Osteoblast (primary cell): ENCODE results near the gene MET. TPM values are rescaled to one million over a fixed set of nuclear protein-coding genes. Genes with fewer than 3 reads are reported as not detected.
A peak's percentile ranks its signal among the peaks of the same experiment; 100 is the strongest.

Experiments used
- DNase-seq: peaks from one replicate; pipeline ENCODE4 v3.0.0; 2011; ENCODE audit warnings: low spot score, mixed read lengths; ENCODE audit not compliant: insufficient read length; ENCODE audit errors: missing footprints
- H2AFZ ChIP-seq: 2 replicates; pipeline ENCODE4 v1.6.0; 2011; ENCODE audit warnings: mild to moderate bottlenecking, low read length
- H3K27ac ChIP-seq: 2 replicates; pipeline ENCODE4 v1.5.1; 2011; ENCODE audit warnings: mild to moderate bottlenecking, low read depth, low read length, moderate library complexity
- H3K27me3 ChIP-seq: 2 replicates; pipeline ENCODE4 v1.6.0; 2012; ENCODE audit warnings: mild to moderate bottlenecking, control low read depth, inconsistent platforms, low read length, moderate library complexity; ENCODE audit not compliant: insufficient read depth
- H3K36me3 ChIP-seq: 2 replicates; pipeline ENCODE4 v1.5.1; 2011; ENCODE audit warnings: mild to moderate bottlenecking, low read length, control low read depth, moderate library complexity; ENCODE audit not compliant: insufficient read depth
- H3K4me1 ChIP-seq: 2 replicates; pipeline ENCODE4 v1.5.1; 2011; ENCODE audit warnings: mild to moderate bottlenecking, low read length, control low read depth, moderate library complexity; ENCODE audit not compliant: insufficient read depth
- H3K4me2 ChIP-seq: 2 replicates; pipeline ENCODE4 v1.6.0; 2011; ENCODE audit warnings: mild to moderate bottlenecking, low read length; ENCODE audit not compliant: insufficient read depth
- H3K4me3 ChIP-seq: fragments of 200-600 bp; sonication (generic); 3 replicates; pipeline ENCODE4 v1.5.1; 2012; ENCODE audit warnings: mild to moderate bottlenecking, low read length, inconsistent platforms; ENCODE audit not compliant: insufficient read depth
- H3K79me2 ChIP-seq: 2 replicates; pipeline ENCODE4 v1.6.0; 2012; ENCODE audit warnings: mild to moderate bottlenecking, low read length, control low read depth, inconsistent platforms; ENCODE audit not compliant: insufficient read depth
- H3K9me3 ChIP-seq: 2 replicates; pipeline ENCODE4 v1.5.1; 2011; ENCODE audit warnings: low read depth, low read length, control low read depth
- H4K20me1 ChIP-seq: 2 replicates; pipeline ENCODE4 v1.6.0; 2012; ENCODE audit warnings: mild to moderate bottlenecking, low read length, control low read depth; ENCODE audit not compliant: insufficient read depth
- total RNA-seq: library from RNA; depleted of rRNA; stranded (reverse); fragments of >200 nt; gene quantifications from 2 replicates; pipeline ENCODE4 v1.2.3, GENCODE V29; 2012
- TF ChIP-seq, protein P1 (sequence below): IDR thresholded peaks from 2 replicates; pipeline ENCODE4 v1.5.1; 2011; ENCODE audit warnings: mild to moderate bottlenecking, low read depth, low read length, moderate library complexity; ENCODE audit errors: extremely low read depth

The MET gene
- total RNA-seq, 1 donor, result 55.0 TPM

DNA sequence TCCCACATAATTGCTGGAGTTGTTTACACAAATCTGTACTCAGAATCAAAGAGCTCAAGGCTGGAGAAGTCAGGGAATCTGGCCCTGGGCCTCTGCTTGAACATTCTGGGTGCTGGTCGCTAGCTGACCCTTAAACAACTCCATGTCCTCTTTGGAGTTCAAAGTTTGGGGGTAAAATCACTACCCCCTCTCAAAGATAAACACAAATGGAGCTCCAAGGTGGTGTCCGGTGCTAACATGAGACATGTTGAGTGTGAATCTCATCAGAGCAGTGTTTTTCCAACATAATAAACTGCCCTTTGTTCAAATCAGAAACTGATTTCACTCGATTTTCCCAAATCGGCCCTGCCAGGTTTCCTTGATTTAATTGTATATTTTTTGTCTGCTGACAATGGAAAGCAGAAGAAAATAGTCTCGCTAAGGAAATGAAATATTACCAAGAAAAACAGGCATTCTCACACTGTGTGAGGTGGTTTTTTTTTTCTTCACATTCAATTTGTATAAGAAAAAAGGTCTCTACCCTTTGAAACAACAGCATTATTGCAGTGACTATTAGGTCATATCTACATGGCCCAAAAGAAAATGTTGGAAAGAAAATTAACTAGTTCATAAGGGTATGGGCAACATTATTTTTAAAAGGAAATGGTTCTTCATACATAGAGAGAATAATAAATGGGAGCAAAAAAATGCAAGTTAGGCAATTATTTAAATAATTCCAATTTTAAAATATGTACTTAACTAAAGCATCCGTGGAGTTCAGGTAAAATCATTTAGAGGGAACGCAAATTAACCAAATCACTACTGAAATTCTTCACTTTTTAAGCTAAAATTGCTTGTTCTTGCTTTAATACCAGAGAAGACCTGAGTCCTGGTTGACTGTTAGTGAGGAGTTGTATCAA is 134.3 kb downstream of the MET start:
- Histone ChIP-seq H2AFZ (peak overlapping the region; percentile 23), H3K4me2 (no peak overlapping the region), H3K9me3 (no peaks in the 10 kb centered on the region), H3K4me1 (peaks cover 37% of the 10 kb centered on the region), H3K79me2 (no peaks in the 10 kb centered on the region), H3K27ac (no peak overlapping the region), H3K4me3 (no peak overlapping the region), H3K36me3 (no peaks in the 10 kb centered on the region), H3K27me3 (no peaks in the 10 kb centered on the region), H4K20me1 (no peaks in the 10 kb centered on the region)
- DNase-seq, result no peak
- TF ChIP-seq, protein P1, sequence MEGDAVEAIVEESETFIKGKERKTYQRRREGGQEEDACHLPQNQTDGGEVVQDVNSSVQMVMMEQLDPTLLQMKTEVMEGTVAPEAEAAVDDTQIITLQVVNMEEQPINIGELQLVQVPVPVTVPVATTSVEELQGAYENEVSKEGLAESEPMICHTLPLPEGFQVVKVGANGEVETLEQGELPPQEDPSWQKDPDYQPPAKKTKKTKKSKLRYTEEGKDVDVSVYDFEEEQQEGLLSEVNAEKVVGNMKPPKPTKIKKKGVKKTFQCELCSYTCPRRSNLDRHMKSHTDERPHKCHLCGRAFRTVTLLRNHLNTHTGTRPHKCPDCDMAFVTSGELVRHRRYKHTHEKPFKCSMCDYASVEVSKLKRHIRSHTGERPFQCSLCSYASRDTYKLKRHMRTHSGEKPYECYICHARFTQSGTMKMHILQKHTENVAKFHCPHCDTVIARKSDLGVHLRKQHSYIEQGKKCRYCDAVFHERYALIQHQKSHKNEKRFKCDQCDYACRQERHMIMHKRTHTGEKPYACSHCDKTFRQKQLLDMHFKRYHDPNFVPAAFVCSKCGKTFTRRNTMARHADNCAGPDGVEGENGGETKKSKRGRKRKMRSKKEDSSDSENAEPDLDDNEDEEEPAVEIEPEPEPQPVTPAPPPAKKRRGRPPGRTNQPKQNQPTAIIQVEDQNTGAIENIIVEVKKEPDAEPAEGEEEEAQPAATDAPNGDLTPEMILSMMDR, result no peak

DNA sequence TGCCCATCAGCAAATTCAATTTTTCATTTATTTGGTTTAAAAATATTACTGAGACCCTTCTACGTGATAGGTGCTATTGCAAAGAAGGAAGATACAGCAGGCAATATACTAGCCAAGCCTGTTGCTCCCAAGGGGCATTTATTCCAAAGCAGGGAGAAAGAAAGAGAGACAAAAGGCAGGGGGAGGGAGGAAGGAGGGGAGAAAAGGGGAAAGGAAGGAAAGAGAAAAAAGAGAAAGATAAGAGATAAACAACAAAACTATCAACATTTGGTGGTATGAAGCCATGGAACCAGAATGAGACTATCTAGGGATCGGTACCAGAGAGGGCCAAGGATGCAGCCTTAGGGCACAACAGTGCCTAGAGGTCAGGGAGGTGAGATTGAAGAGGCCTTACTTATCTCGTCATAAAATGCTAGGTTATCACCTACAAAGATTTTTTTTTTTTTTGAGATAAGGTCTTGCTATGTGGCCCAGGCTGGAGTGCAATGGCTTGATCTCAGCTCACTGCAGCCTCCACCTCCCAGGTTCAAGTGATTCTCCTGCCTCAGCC is 135.1 kb downstream of the MET start:
- no peak overlapping the region for H2AFZ ChIP-seq
- no peak overlapping the region for H3K27ac ChIP-seq
- TF ChIP-seq, protein P1, result no peak
- no peaks in the 10 kb centered on the region for H3K27me3 ChIP-seq
- H4K20me1 ChIP-seq, result no peaks in the 10 kb centered on the region
- no peak for DNase-seq
- H3K4me1 ChIP-seq, result peaks cover 29% of the 10 kb centered on the region
- H3K4me2 ChIP-seq, result no peak overlapping the region
- H3K36me3 ChIP-seq, result no peaks in the 10 kb centered on the region
- H3K4me3 ChIP-seq, result no peak overlapping the region
- H3K79me2 ChIP-seq, result no peaks in the 10 kb centered on the region
- H3K9me3 ChIP-seq, result no peaks in the 10 kb centered on the region

- no peak overlapping the region for H3K4me3 ChIP-seq
- H3K9me3 ChIP-seq, result no peaks in the 10 kb centered on the region
- H3K79me2 ChIP-seq, result no peaks in the 10 kb centered on the region
- no peak overlapping the region for H3K4me2 ChIP-seq
- H3K27ac ChIP-seq, result no peak overlapping the region
- no peaks in the 10 kb centered on the region for H4K20me1 ChIP-seq
- H2AFZ ChIP-seq, result no peak overlapping the region
- no peaks in the 10 kb centered on the region for H3K27me3 ChIP-seq
- DNase-seq, result peak; percentile 86
- H3K4me1 ChIP-seq, result peaks cover 16% of the 10 kb centered on the region
- TF ChIP-seq, protein P1, result peak; percentile 66
- no peaks in the 10 kb centered on the region for H3K36me3 ChIP-seq
These were observed 137.8 kb downstream of the MET start for GRCh38 chr7:116809636-116810266.
